Mucosa of stomach (tissue), 1 donor: ENCODE measurements around the gene CNNM2.

ENCODE experiments used
- H3K27me3 ChIP-seq: one replicate; pipeline ENCODE4 v1.7.0; 2013; ENCODE audit warnings: mild to moderate bottlenecking, low read length; ENCODE audit not compliant: control insufficient read depth, insufficient read depth
- H3K36me3 ChIP-seq: one replicate; pipeline ENCODE4 v1.7.0; 2013; ENCODE audit warnings: low read length; ENCODE audit not compliant: control insufficient read depth, insufficient read depth
- H3K4me1 ChIP-seq: one replicate; pipeline ENCODE4 v1.7.0; 2013; ENCODE audit warnings: mild to moderate bottlenecking, low read length; ENCODE audit not compliant: control insufficient read depth, insufficient read depth
- H3K4me3 ChIP-seq: one replicate; pipeline ENCODE4 v1.7.0; 2013; ENCODE audit warnings: low read length
- H3K9ac ChIP-seq: one replicate; pipeline ENCODE4 v1.7.0; 2013; ENCODE audit warnings: mild to moderate bottlenecking, low read length, moderate library complexity
- H3K9me3 ChIP-seq: one replicate; pipeline ENCODE4 v1.7.0; 2013; ENCODE audit warnings: mild to moderate bottlenecking, low read length, moderate library complexity; ENCODE audit not compliant: control insufficient read depth
- donor health status: Pancreatic carcinoma.

CNNM2 gene

GRCh38 chr10:103105462-103105861 is 187.4 kb downstream of the CNNM2 start:
- Histone ChIP-seq H3K9ac (no peak overlapping the region), H3K4me3 (no peak overlapping the region), H3K4me1 (no peaks in the 10 kb centered on the region), H3K9me3 (no peaks in the 10 kb centered on the region), H3K27me3 (no peaks in the 10 kb centered on the region), H3K36me3 (peaks cover 3% of the 10 kb centered on the region)

- no peak overlapping the region for H3K4me3 ChIP-seq
- H3K27me3 ChIP-seq: no peaks in the 10 kb centered on the region
- no peaks in the 10 kb centered on the region for H3K36me3 ChIP-seq
- no peak overlapping the region for H3K9ac ChIP-seq
- peaks cover 2% of the 10 kb centered on the region for H3K4me1 ChIP-seq
- H3K9me3 ChIP-seq: no peaks in the 10 kb centered on the region
Measured at GRCh38 chr10:103106539-103106938, 188.4 kb downstream of the CNNM2 start.

GRCh38 chr10:103109821-103110220 is 191.7 kb downstream of the CNNM2 start:
- Histone ChIP-seq H3K27me3 (no peaks in the 10 kb centered on the region), H3K9ac (no peak overlapping the region), H3K4me3 (no peak overlapping the region), H3K9me3 (no peaks in the 10 kb centered on the region), H3K36me3 (no peaks in the 10 kb centered on the region), H3K4me1 (peaks cover 11% of the 10 kb centered on the region)

GRCh38 chr10:103110407-103110806 is 192.3 kb downstream of the CNNM2 start:
- no peaks in the 10 kb centered on the region for H3K36me3 ChIP-seq
- H3K4me1 ChIP-seq: peaks cover 16% of the 10 kb centered on the region
- no peaks in the 10 kb centered on the region for H3K9me3 ChIP-seq
- H3K4me3 ChIP-seq: no peak overlapping the region
- no peak overlapping the region for H3K9ac ChIP-seq
- H3K27me3 ChIP-seq: no peaks in the 10 kb centered on the region

- Histone ChIP-seq H3K9ac (no peak overlapping the region), H3K36me3 (no peaks in the 10 kb centered on the region), H3K27me3 (no peaks in the 10 kb centered on the region), H3K4me3 (no peak overlapping the region), H3K9me3 (no peaks in the 10 kb centered on the region), H3K4me1 (peaks cover 16% of the 10 kb centered on the region)
Measured at GRCh38 chr10:103111031-103111917, 193.2 kb downstream of the CNNM2 start.

- H3K4me1 ChIP-seq: peaks cover 16% of the 10 kb centered on the region
- H3K36me3 ChIP-seq: no peaks in the 10 kb centered on the region
- no peak overlapping the region for H3K4me3 ChIP-seq
- H3K27me3 ChIP-seq: no peaks in the 10 kb centered on the region
- H3K9me3 ChIP-seq: no peaks in the 10 kb centered on the region
- no peak overlapping the region for H3K9ac ChIP-seq
Measured at GRCh38 chr10:103111918-103112877, 194.1 kb downstream of the CNNM2 start.

GRCh38 chr10:103114876-103115275 is 196.8 kb downstream of the CNNM2 start:
- no peaks in the 10 kb centered on the region for H3K36me3 ChIP-seq
- H3K9ac ChIP-seq: no peak overlapping the region
- H3K4me3 ChIP-seq: no peak overlapping the region
- no peaks in the 10 kb centered on the region for H3K27me3 ChIP-seq
- H3K4me1 ChIP-seq: peaks cover 16% of the 10 kb centered on the region
- H3K9me3 ChIP-seq: no peaks in the 10 kb centered on the region

GRCh38 chr10:103117247-103117646 is 199.2 kb downstream of the CNNM2 start:
- Histone ChIP-seq H3K36me3 (no peaks in the 10 kb centered on the region), H3K4me3 (no peak overlapping the region), H3K9me3 (no peaks in the 10 kb centered on the region), H3K9ac (no peak overlapping the region), H3K4me1 (peaks cover 7% of the 10 kb centered on the region), H3K27me3 (no peaks in the 10 kb centered on the region)

- Histone ChIP-seq H3K9me3 (no peaks in the 10 kb centered on the region), H3K27me3 (no peaks in the 10 kb centered on the region), H3K4me3 (no peak overlapping the region), H3K9ac (no peak overlapping the region), H3K36me3 (no peaks in the 10 kb centered on the region), H3K4me1 (no peaks in the 10 kb centered on the region)
Measured at GRCh38 chr10:103120546-103120945, 202.5 kb downstream of the CNNM2 start.

GRCh38 chr10:103120977-103121735 is 203.1 kb downstream of the CNNM2 start:
- H3K9ac ChIP-seq: no peak overlapping the region
- no peaks in the 10 kb centered on the region for H3K4me1 ChIP-seq

GRCh38 chr10:103123282-103124024 is 205.4 kb downstream of the CNNM2 start:
- no peaks in the 10 kb centered on the region for H3K27me3 ChIP-seq
- H3K36me3 ChIP-seq: no peaks in the 10 kb centered on the region
- H3K4me3 ChIP-seq: no peak overlapping the region
- no peak overlapping the region for H3K9ac ChIP-seq
- H3K9me3 ChIP-seq: no peaks in the 10 kb centered on the region
- H3K4me1 ChIP-seq: no peaks in the 10 kb centered on the region

More at GRCh38 chr10:103120977-103121735, 203.1 kb downstream of the CNNM2 start:
- Histone ChIP-seq H3K4me3 (no peak overlapping the region), H3K36me3 (no peaks in the 10 kb centered on the region), H3K27me3 (no peaks in the 10 kb centered on the region), H3K9me3 (no peaks in the 10 kb centered on the region)
